Upper lobe of left lung (tissue), 4 donors: ENCODE data around the gene POLR3G.

Experiments used
- EP300 ChIP-seq, 4 donors: sonication (generic); formaldehyde crosslinking; IDR thresholded peaks; one replicate each; pipeline ENCODE4 v1.5.1; 2017; ENCODE audit warnings: antibody characterized with exemption in 4 of 4, control low read depth in 2 of 4
- POLR2A ChIP-seq, 4 donors: fragments of 450-650 bp; IDR thresholded peaks; one replicate each; pipeline ENCODE4 v1.5.1; 2016 to 2017; ENCODE audit warnings: antibody characterized with exemption in 4 of 4, mild to moderate bottlenecking in 2 of 4
- POLR2AphosphoS5 ChIP-seq, 2 donors: sonication (generic); formaldehyde crosslinking; IDR thresholded peaks; one replicate each; pipeline ENCODE4 v1.5.1; 2017; ENCODE audit warnings: antibody characterized with exemption in 2 of 2
- TF ChIP-seq, protein P1 (sequence below), 6 experiments: fragments of 450-650 bp in 4 of 6; fragments of 200-600 bp in 2 of 6; sonication (generic) in 2 of 6; IDR thresholded peaks; one replicate each; pipeline ENCODE4 v1.5.1; 2016 to 2019; ENCODE audit warnings: antibody characterized with exemption in 6 of 6

- TF ChIP-seq, protein P1, sequence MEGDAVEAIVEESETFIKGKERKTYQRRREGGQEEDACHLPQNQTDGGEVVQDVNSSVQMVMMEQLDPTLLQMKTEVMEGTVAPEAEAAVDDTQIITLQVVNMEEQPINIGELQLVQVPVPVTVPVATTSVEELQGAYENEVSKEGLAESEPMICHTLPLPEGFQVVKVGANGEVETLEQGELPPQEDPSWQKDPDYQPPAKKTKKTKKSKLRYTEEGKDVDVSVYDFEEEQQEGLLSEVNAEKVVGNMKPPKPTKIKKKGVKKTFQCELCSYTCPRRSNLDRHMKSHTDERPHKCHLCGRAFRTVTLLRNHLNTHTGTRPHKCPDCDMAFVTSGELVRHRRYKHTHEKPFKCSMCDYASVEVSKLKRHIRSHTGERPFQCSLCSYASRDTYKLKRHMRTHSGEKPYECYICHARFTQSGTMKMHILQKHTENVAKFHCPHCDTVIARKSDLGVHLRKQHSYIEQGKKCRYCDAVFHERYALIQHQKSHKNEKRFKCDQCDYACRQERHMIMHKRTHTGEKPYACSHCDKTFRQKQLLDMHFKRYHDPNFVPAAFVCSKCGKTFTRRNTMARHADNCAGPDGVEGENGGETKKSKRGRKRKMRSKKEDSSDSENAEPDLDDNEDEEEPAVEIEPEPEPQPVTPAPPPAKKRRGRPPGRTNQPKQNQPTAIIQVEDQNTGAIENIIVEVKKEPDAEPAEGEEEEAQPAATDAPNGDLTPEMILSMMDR (IDR thresholded peaks at IDR 0.05), result no peak
- TF ChIP-seq EP300 (IDR thresholded peaks at IDR 0.05) (no peak), POLR2A (IDR thresholded peaks at IDR 0.05) (no peak), POLR2AphosphoS5 (IDR thresholded peaks at IDR 0.05) (no peak)
Measured at GRCh38 chr5:90475436-90475980, 844 bp downstream of the POLR3G start.
